Tibial artery (tissue), 4 donors: ENCODE measurements around the gene HES4.

Experiments used
- DNase-seq, 2 donors: peaks; one replicate each; pipeline ENCODE4 v3.0.0-alpha.2; 2019
- H3K27ac ChIP-seq, 2 donors: fragments of 200-600 bp; sonication (generic) in 1 of 2; 1 replicate in 1 of 2; 2 replicates in 1 of 2; pipeline ENCODE4 v1.5.1; 2018 to 2019; ENCODE audit warnings: mild to moderate bottlenecking in 1 of 2
- H3K27me3 ChIP-seq, 2 donors: fragments of 200-600 bp; sonication (generic) in 1 of 2; one replicate each; pipeline versions ENCODE4 v1.5.1 to v1.6.0; 2016 to 2019
- H3K36me3 ChIP-seq, 3 donors: fragments of 200-600 bp; sonication (generic) in 2 of 3; one replicate each; pipeline ENCODE4 v1.5.1; 2016 to 2019; ENCODE audit warnings: mild to moderate bottlenecking in 2 of 3
- H3K4me1 ChIP-seq, 4 donors: fragments of 200-600 bp; sonication (generic) in 2 of 4; 1 replicate in 3 of 4; 2 replicates in 1 of 4; pipeline ENCODE4 v1.5.1; 2016 to 2019
- H3K4me3 ChIP-seq, 2 donors: fragments of 200-600 bp; sonication (generic) in 1 of 2; 1 replicate in 1 of 2; 2 replicates in 1 of 2; pipeline ENCODE4 v1.5.1; 2018 to 2019; ENCODE audit warnings: mild to moderate bottlenecking in 2 of 2
- H3K9me3 ChIP-seq, 3 donors: fragments of 200-600 bp; sonication (generic) in 1 of 3; one replicate each; pipeline ENCODE4 v1.5.1; 2016 to 2019
- intact Hi-C: fragments of 100-400 bp; cut with DNase I; formaldehyde crosslinking; loops from one replicate; pipeline ENCODE4 v1.15.0; 2023; ENCODE audit warnings: low total_unique reads
- TF ChIP-seq, protein P1 (sequence below), 2 experiments: fragments of 200-600 bp in 1 of 2; fragments of 450-650 bp in 1 of 2; IDR thresholded peaks; one replicate each; pipeline ENCODE4 v1.5.1; 2017 to 2019; ENCODE audit warnings: antibody characterized with exemption in 2 of 2, mild to moderate bottlenecking in 1 of 2, moderate library complexity in 1 of 2

The HES4 gene

DNA sequence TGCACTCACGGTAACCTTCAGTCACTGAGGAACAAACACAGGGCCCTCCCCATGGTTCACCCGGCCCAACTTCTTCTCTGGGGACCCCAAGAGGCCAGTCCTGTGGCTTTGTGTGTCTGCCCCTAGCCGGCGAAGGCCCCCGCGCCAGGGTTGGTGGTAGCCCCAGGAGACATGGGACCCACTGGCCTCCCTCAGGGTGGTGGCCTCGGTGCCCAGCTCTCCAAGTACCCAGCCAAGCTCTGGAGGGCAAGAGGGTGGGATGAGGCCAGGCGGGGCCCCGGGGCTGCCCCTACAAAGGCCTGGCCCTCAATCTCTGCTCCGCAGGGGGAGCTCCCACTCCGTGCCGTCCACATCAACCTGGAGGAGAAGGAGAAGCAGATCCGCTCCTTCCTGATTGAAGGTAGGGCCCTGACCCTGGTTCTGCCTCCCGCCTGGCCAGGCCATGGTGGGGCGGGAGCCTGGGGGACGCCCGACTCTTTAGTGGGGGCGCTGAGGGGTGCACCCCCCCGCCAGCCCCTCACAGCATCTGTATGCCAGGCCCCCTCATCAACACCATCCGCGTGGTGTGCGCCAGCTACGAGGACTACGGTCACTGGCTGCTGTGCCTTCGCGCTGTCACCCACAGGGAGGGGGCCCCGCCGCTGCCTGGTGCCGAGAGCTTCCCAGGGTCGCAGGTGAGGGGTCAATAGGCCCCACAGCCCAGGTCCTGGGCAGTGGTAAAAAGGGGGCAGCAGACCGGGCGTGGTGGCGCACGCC, 28.0 kb downstream of the HES4 start:
- Histone ChIP-seq H3K9me3 (no peaks in the 10 kb centered on the region), H3K4me1 (peaks cover 0 to 26% (median 12%) of the 10 kb centered on the region in 4 donors), H3K4me3 (no peak overlapping the region), H3K27me3 (peaks cover 0 to 85% of the 10 kb centered on the region in 2 donors), H3K36me3 (no peaks in the 10 kb centered on the region), H3K27ac (no peak overlapping the region)
- no peak for DNase-seq
- TF ChIP-seq, protein P1, sequence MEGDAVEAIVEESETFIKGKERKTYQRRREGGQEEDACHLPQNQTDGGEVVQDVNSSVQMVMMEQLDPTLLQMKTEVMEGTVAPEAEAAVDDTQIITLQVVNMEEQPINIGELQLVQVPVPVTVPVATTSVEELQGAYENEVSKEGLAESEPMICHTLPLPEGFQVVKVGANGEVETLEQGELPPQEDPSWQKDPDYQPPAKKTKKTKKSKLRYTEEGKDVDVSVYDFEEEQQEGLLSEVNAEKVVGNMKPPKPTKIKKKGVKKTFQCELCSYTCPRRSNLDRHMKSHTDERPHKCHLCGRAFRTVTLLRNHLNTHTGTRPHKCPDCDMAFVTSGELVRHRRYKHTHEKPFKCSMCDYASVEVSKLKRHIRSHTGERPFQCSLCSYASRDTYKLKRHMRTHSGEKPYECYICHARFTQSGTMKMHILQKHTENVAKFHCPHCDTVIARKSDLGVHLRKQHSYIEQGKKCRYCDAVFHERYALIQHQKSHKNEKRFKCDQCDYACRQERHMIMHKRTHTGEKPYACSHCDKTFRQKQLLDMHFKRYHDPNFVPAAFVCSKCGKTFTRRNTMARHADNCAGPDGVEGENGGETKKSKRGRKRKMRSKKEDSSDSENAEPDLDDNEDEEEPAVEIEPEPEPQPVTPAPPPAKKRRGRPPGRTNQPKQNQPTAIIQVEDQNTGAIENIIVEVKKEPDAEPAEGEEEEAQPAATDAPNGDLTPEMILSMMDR (IDR thresholded peaks at IDR 0.05), result no peak
- intact Hi-C loops, result no loop called here

DNA sequence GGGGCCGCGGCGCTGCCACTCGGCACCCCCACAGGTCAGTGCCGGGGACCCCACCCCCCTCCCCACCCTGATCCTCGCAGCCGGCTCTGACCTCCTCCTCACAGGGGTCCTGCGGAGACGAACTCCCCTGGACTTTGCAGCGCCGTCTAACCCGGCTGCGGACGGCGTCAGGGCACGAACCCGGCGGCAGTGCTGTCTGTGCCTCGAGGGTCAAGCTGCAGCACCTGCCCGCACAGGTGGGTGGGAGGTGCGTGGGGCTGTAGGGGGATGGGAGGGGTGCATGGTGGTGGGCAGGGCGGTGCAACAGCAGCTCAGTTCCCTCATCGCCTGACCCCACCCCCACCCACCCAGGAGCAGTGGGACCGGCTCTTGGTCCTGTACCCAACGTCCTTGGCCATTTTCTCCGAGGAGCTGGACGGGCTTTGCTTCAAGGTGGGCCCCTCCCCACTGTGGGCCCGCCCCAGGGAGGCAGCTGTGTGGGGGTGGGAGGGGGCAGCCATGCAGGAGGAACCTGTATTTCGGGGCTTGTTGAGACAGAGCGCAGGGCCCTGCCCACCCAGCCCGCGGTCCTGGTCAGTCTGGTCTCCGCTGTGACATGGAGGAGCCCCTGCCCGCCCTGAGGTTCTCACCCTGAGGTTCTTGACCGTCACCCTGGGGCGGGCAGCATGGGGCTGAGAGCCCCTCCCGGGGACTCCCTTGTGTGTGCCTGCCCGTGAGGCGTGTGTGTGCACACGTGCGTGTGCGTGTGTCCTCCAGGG, 28.7 kb downstream of the HES4 start:
- peaks cover 0 to 30% (median 14%) of the 10 kb centered on the region in 4 donors for H3K4me1 ChIP-seq
- no peaks in the 10 kb centered on the region for H3K36me3 ChIP-seq
- intact Hi-C loops, result no loop called here
- H3K27me3 ChIP-seq, result peaks cover 0 to 82% of the 10 kb centered on the region in 2 donors
- TF ChIP-seq, protein P1 (IDR thresholded peaks at IDR 0.05), result no peak
- no peaks in the 10 kb centered on the region for H3K9me3 ChIP-seq
- DNase-seq, result no peak
- no peak overlapping the region for H3K27ac ChIP-seq
- H3K4me3 ChIP-seq, result no peak overlapping the region

DNA sequence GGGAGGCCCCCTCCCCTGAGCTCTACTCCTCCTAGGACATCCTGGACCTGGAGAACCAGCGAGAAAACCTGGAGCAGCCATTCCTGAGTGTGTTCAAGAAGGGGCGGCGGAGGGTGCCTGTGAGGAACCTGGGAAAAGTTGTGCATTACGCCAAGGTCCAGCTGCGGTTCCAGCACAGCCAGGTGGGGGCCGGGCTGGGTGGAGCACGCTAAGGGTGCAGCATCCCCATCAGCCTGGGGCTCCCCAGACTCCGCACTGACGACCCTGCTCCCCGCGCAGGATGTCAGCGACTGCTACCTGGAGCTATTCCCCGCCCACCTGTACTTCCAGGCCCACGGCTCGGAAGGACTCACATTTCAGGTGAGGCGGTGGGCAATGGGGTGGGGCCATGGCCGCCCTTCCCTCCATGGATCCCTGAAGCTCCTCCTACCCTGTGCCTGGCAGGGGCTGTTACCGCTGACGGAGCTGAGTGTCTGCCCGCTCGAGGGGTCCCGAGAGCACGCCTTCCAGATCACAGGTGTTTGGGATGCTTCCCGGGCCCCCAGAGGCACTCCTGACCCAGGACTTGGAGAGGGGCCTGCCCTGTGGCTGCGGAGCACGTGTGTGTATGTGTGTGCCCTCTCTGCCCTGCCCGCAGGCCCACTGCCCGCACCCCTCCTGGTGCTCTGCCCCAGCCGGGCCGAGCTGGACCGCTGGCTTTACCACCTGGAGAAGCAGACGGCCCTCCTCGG, 29.5 kb downstream of the HES4 start:
- H3K4me1 ChIP-seq, result peaks cover 0 to 30% (median 14%) of the 10 kb centered on the region in 4 donors
- no peaks in the 10 kb centered on the region for H3K36me3 ChIP-seq
- peaks cover 0 to 77% of the 10 kb centered on the region in 2 donors for H3K27me3 ChIP-seq
- no peak for DNase-seq
- H3K9me3 ChIP-seq, result no peaks in the 10 kb centered on the region
- H3K27ac ChIP-seq, result no peak overlapping the region
- TF ChIP-seq, protein P1 (IDR thresholded peaks at IDR 0.05), result no peak
- H3K4me3 ChIP-seq, result no peak overlapping the region
- intact Hi-C loops, result no loop called here

DNA sequence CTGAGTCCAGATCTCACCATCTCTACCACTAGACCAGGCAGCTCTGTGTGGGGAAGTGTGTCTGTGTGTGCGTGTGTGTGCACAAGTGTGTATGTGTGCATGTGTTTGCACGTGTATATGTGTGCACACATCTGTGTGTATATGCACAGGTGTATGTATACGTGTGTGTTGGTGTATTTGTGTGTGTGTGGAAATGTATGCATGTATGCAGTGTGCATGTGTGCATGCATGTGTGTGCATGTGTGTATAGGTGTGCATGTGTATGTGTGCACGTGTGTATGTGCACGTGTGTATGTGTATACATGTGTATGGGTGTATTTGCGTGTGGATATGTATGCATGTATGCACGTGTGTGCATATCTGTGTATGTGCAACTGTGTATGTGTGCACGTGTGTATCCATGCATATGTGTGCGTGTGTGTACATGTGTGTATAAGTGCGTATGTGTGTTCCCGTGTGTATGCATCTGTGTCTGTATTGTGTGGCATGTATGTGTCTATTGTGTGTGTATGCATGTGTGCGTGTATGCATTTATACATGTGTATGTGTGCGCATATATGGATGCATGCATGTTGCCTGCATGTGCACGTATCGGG, 30.5 kb downstream of the HES4 start:
- Histone ChIP-seq H3K4me3 (no peak overlapping the region), H3K36me3 (peaks cover 0 to 5% (median 0%) of the 10 kb centered on the region in 3 donors), H3K27me3 (peaks cover 0 to 66% of the 10 kb centered on the region in 2 donors), H3K9me3 (no peaks in the 10 kb centered on the region), H3K4me1 (peaks cover 0 to 31% (median 14%) of the 10 kb centered on the region in 4 donors), H3K27ac (no peak overlapping the region)
- intact Hi-C loops, result no loop called here
- TF ChIP-seq, protein P1 (IDR thresholded peaks at IDR 0.05), result no peak
- no peak for DNase-seq
